Lower lobe of right lung (tissue), 2 donors: ENCODE data around the gene SLC1A2. TPM values are rescaled to one million over a fixed set of nuclear protein-coding genes. Genes with fewer than 3 reads are reported as not detected.

Experiments
- ATAC-seq, 2 donors: fragments of 200-7000 bp; cut with Tn5 transposase; one replicate each; pipeline ENCODE4 v1.9.1; 2020 to 2022; ENCODE audit warnings: mild to moderate bottlenecking in 2 of 2, moderate library complexity in 2 of 2
- DNase-seq: peaks from one replicate; pipeline ENCODE4 v3.0.0-alpha.2; 2020
- H3K27ac ChIP-seq: fragments of 200-600 bp; one replicate; pipeline ENCODE4 v1.8.0; 2022
- H3K27me3 ChIP-seq: fragments of 200-600 bp; one replicate; pipeline ENCODE4 v1.8.0; 2022; ENCODE audit warnings: low read depth
- H3K36me3 ChIP-seq: fragments of 200-600 bp; one replicate; pipeline ENCODE4 v1.8.0; 2022; ENCODE audit warnings: mild to moderate bottlenecking
- H3K4me1 ChIP-seq: fragments of 200-600 bp; one replicate; pipeline ENCODE4 v1.8.0; 2022
- H3K4me3 ChIP-seq: fragments of 200-600 bp; one replicate; pipeline ENCODE4 v1.8.0; 2022; ENCODE audit warnings: mild to moderate bottlenecking
- H3K9me3 ChIP-seq: fragments of 200-600 bp; one replicate; pipeline ENCODE4 v1.8.0; 2022
- intact Hi-C: fragments of 100-400 bp; cut with DNase I; formaldehyde crosslinking; loops from one replicate; pipeline ENCODE4 v1.11.0; 2022
- total RNA-seq: library from RNA; stranded (reverse); fragmentation: NEBNext Ultra II Directional; extraction: Animal tissue kit (Norgen Biotek cat#: 25700); gene quantifications from one replicate; pipeline ENCODE4 v1.2.1, GENCODE V29; 2021
- TF ChIP-seq, protein P1 (sequence below): fragments of 200-600 bp; IDR thresholded peaks from one replicate; pipeline ENCODE4 v1.8.0; 2022; ENCODE audit warnings: antibody characterized with exemption, mild to moderate bottlenecking
- donor health status: DM: no; HTN: yes; CAD: no; lungs with severe emphysema.

SLC1A2 gene
- total RNA-seq, 1 donor from 2014 or later = 3.4 TPM

- H3K9me3 ChIP-seq = no peaks in the 10 kb centered on the region
- no peak overlapping the region for H3K4me3 ChIP-seq
- no peak overlapping the region for H3K27ac ChIP-seq
- no peaks in the 10 kb centered on the region for H3K27me3 ChIP-seq
- no peaks in the 10 kb centered on the region for H3K36me3 ChIP-seq
- peaks cover 5% of the 10 kb centered on the region for H3K4me1 ChIP-seq
- ATAC-seq (no peak), DNase-seq (no peak)
- TF ChIP-seq, protein P1, sequence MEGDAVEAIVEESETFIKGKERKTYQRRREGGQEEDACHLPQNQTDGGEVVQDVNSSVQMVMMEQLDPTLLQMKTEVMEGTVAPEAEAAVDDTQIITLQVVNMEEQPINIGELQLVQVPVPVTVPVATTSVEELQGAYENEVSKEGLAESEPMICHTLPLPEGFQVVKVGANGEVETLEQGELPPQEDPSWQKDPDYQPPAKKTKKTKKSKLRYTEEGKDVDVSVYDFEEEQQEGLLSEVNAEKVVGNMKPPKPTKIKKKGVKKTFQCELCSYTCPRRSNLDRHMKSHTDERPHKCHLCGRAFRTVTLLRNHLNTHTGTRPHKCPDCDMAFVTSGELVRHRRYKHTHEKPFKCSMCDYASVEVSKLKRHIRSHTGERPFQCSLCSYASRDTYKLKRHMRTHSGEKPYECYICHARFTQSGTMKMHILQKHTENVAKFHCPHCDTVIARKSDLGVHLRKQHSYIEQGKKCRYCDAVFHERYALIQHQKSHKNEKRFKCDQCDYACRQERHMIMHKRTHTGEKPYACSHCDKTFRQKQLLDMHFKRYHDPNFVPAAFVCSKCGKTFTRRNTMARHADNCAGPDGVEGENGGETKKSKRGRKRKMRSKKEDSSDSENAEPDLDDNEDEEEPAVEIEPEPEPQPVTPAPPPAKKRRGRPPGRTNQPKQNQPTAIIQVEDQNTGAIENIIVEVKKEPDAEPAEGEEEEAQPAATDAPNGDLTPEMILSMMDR = no peak
- intact Hi-C loops = no loop called here
These were observed 166.1 kb downstream of the SLC1A2 start for GRCh38 chr11:35253237-35253636.

- DNase-seq = no peak
- Histone ChIP-seq H3K27ac (no peak overlapping the region), H3K9me3 (no peaks in the 10 kb centered on the region), H3K4me1 (peaks cover 8% of the 10 kb centered on the region), H3K36me3 (no peaks in the 10 kb centered on the region), H3K27me3 (no peaks in the 10 kb centered on the region), H3K4me3 (no peak overlapping the region)
- TF ChIP-seq, protein P1 = no peak
- intact Hi-C loops = no loop called here
- peak in 1 of 2 donors; percentile 42 for ATAC-seq
These were observed 168.7 kb downstream of the SLC1A2 start for GRCh38 chr11:35250621-35251020.

DNA sequence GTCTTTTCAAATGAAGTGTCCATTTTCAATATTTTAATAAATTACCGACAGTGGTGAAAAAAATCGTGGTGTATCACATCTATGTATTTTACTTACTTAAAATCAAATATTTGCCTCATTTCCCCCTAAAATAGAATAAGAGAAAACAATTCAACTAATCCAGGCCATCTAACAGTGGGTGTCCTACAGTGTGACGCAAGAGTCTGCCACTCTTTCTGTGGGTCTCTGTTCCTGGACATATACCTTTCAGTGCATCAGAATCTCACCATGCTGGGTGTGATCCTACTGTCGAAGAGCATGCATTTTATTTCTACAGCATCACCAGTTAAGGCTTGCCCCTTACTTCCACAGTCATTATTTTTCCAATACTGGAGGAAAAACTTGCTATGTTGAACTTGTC is 169.2 kb downstream of the SLC1A2 start:
- Histone ChIP-seq H3K9me3 (no peaks in the 10 kb centered on the region), H3K4me1 (peaks cover 8% of the 10 kb centered on the region), H3K27ac (no peak overlapping the region), H3K27me3 (no peaks in the 10 kb centered on the region), H3K36me3 (no peaks in the 10 kb centered on the region), H3K4me3 (no peak overlapping the region)
- TF ChIP-seq, protein P1 = no peak
- ATAC-seq (no peak), DNase-seq (no peak)
- intact Hi-C loops = no loop called here

- TF ChIP-seq, protein P1 = no peak
- no peak overlapping the region for H3K27ac ChIP-seq
- peak in 1 of 2 donors; percentile 57 for ATAC-seq
These were observed 170.6 kb downstream of the SLC1A2 start for GRCh38 chr11:35248558-35249323.

DNA sequence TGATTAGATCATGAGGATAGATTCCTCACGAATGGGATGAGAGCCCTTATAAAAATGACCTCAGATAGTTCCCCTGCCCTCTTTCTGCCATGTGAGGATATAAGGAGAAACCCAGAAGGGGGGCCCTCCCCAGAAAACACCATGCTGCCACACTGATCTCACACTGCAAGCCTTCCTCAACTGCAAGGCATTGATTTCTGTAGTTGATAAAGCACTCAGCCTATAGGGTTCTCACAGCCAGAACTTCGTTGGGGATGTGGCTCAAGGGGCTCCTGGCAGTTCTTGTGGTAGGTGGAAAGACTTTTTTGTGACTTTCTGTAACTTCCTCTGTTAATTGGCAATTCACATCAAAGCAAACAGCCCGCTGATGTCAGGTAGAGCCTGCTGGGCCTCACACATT is 171.5 kb downstream of the SLC1A2 start:
- TF ChIP-seq, protein P1 = no peak
- no peak overlapping the region for H3K27ac ChIP-seq
- intact Hi-C loops = no loop called here
- H3K4me1 ChIP-seq = peaks cover 8% of the 10 kb centered on the region
- peak in 1 of 2 donors; percentile 44 for ATAC-seq
- H3K27me3 ChIP-seq = no peaks in the 10 kb centered on the region
- H3K9me3 ChIP-seq = no peaks in the 10 kb centered on the region
- no peak for DNase-seq
- H3K36me3 ChIP-seq = no peaks in the 10 kb centered on the region
- no peak overlapping the region for H3K4me3 ChIP-seq

More at GRCh38 chr11:35248558-35249323, 170.6 kb downstream of the SLC1A2 start:
- Histone ChIP-seq H3K4me1 (peaks cover 8% of the 10 kb centered on the region), H3K4me3 (no peak overlapping the region), H3K9me3 (no peaks in the 10 kb centered on the region), H3K36me3 (no peaks in the 10 kb centered on the region), H3K27me3 (no peaks in the 10 kb centered on the region)
- intact Hi-C loops = no loop called here
- DNase-seq = no peak
